ENCODE data around the gene DNAH7. TPM values are rescaled to one million over a fixed set of nuclear protein-coding genes. Genes with fewer than 3 reads are reported as not detected.

Gene DNAH7
- total RNA-seq, 1 donor from 2014 or later: 1.2 TPM

DNA sequence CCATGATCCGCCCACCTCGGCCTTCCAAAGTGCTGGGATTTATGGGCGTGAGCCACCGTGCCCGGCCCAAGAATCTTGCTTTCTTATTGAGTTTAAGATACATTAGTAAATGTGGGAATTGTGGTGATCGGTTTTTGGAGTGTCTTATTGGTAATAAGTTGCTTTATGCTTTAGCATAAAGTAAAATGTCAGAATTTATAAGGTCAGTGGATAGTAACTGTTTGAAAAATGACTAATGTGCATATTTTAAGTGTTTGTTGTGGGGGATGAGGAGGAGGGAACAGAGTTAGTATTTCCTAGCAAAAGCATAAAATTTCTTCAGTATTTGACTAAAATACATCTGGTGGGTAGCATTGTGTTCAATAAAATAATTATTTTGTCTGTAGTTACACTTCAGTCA is 334.2 kb downstream of the DNAH7 start:
- FAIRE-seq: no peak
- H3K4me3 Mint-ChIP-seq (ENCODE audit: unreplicated experiment): no peak overlapping the region

DNA sequence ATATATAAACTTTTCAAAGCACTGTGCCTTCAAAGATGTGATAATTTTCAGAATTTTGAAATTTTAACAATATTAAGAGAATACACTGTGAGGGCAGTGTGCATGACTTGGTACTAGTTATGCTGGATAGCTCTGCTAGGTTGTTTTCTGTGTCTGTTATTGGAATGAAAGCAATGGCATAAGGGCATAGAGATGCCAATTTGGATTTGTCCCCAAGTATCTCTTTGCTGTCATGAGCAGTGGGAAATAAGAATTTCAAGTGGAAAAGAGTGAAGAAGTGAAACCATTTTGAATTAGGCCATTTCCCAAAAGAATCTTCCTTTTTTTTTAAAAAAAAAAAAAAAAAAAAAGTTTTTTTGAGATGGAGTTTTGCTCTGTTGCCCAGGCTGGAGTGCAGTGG is 334.8 kb downstream of the DNAH7 start:
- DNase-seq (ENCODE audit: low read depth) (no peak), FAIRE-seq (no peak)
- Histone ChIP-seq H3K27ac (ENCODE audit: low read depth, low read length) (no peak overlapping the region), H4K20me1 (ENCODE audit: insufficient read depth, low read length) (no peaks in the 10 kb centered on the region), H3K27me3 (ENCODE audit: insufficient read depth, low read length) (no peaks in the 10 kb centered on the region), H2AFZ (ENCODE audit: low read depth, low read length) (no peak overlapping the region), H3K9me3 (ENCODE audit: insufficient read depth, low read depth, low read length) (no peaks in the 10 kb centered on the region), H3K4me1 (ENCODE audit: insufficient read depth, low read length) (no peaks in the 10 kb centered on the region), H3K9ac (ENCODE audit: low read length) (no peak overlapping the region), H3K4me2 (ENCODE audit: low read length) (no peak overlapping the region), H3K4me3 (ENCODE audit: insufficient read depth, low read depth, low read length) (no peak overlapping the region), H3K36me3 (ENCODE audit: insufficient read depth, low read length) (peaks cover 2% of the 10 kb centered on the region), H3K79me2 (ENCODE audit: insufficient read depth, low read length) (no peaks in the 10 kb centered on the region)
- no peaks in the 10 kb centered on the region for H3K4me1 Mint-ChIP-seq (ENCODE audit: low read depth, unreplicated experiment)
- peaks cover 12% of the 10 kb centered on the region for H3K36me3 Mint-ChIP-seq (ENCODE audit: low read depth, unreplicated experiment)
- H3K9me3 Mint-ChIP-seq (ENCODE audit: unreplicated experiment): no peaks in the 10 kb centered on the region
- no peak for TF ChIP-seq EZH2 (IDR thresholded peaks at IDR 0.05; ENCODE audit: insufficient read depth, low read length)
- TF ChIP-seq, protein P1, sequence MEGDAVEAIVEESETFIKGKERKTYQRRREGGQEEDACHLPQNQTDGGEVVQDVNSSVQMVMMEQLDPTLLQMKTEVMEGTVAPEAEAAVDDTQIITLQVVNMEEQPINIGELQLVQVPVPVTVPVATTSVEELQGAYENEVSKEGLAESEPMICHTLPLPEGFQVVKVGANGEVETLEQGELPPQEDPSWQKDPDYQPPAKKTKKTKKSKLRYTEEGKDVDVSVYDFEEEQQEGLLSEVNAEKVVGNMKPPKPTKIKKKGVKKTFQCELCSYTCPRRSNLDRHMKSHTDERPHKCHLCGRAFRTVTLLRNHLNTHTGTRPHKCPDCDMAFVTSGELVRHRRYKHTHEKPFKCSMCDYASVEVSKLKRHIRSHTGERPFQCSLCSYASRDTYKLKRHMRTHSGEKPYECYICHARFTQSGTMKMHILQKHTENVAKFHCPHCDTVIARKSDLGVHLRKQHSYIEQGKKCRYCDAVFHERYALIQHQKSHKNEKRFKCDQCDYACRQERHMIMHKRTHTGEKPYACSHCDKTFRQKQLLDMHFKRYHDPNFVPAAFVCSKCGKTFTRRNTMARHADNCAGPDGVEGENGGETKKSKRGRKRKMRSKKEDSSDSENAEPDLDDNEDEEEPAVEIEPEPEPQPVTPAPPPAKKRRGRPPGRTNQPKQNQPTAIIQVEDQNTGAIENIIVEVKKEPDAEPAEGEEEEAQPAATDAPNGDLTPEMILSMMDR (IDR thresholded peaks at IDR 0.05; ENCODE audit: insufficient read depth, low read depth, low read length): no peak
- no peaks in the 10 kb centered on the region for H3K27me3 Mint-ChIP-seq (ENCODE audit: low read depth, unreplicated experiment)
- no peak overlapping the region for H3K27ac Mint-ChIP-seq (ENCODE audit: unreplicated experiment)
- no peak overlapping the region for H3K4me3 Mint-ChIP-seq (ENCODE audit: unreplicated experiment)

More for the DNA sequence above, 334.2 kb downstream of the DNAH7 start:
- Histone ChIP-seq H3K36me3 (ENCODE audit: insufficient read depth, low read length) (peaks cover 2% of the 10 kb centered on the region), H4K20me1 (ENCODE audit: insufficient read depth, low read length) (no peaks in the 10 kb centered on the region), H3K9ac (ENCODE audit: low read length) (no peak overlapping the region), H3K27me3 (ENCODE audit: insufficient read depth, low read length) (no peaks in the 10 kb centered on the region), H3K79me2 (ENCODE audit: insufficient read depth, low read length) (no peaks in the 10 kb centered on the region), H2AFZ (ENCODE audit: low read depth, low read length) (no peak overlapping the region), H3K4me1 (ENCODE audit: insufficient read depth, low read length) (no peaks in the 10 kb centered on the region), H3K4me2 (ENCODE audit: low read length) (no peak overlapping the region), H3K27ac (ENCODE audit: low read depth, low read length) (no peak overlapping the region), H3K4me3 (ENCODE audit: insufficient read depth, low read depth, low read length) (no peak overlapping the region), H3K9me3 (ENCODE audit: insufficient read depth, low read depth, low read length) (no peaks in the 10 kb centered on the region)
- H3K36me3 Mint-ChIP-seq (ENCODE audit: low read depth, unreplicated experiment): peaks cover 10% of the 10 kb centered on the region
- H3K27ac Mint-ChIP-seq (ENCODE audit: unreplicated experiment): no peak overlapping the region
- TF ChIP-seq EZH2 (IDR thresholded peaks at IDR 0.05; ENCODE audit: insufficient read depth, low read length): no peak
- H3K4me1 Mint-ChIP-seq (ENCODE audit: low read depth, unreplicated experiment): no peaks in the 10 kb centered on the region
- DNase-seq (ENCODE audit: low read depth): no peak
- H3K27me3 Mint-ChIP-seq (ENCODE audit: low read depth, unreplicated experiment): no peaks in the 10 kb centered on the region
- H3K9me3 Mint-ChIP-seq (ENCODE audit: unreplicated experiment): no peaks in the 10 kb centered on the region

GRCh38 chr2:195732574-195732973 is 336.1 kb downstream of the DNAH7 start:
- no peaks in the 10 kb centered on the region for H3K4me1 Mint-ChIP-seq (ENCODE audit: low read depth, unreplicated experiment)
- no peaks in the 10 kb centered on the region for H3K27me3 Mint-ChIP-seq (ENCODE audit: low read depth, unreplicated experiment)
- no peak overlapping the region for H3K4me3 ChIP-seq (ENCODE audit: insufficient read depth, low read depth, low read length)
- no peak for TF ChIP-seq EZH2 (IDR thresholded peaks at IDR 0.05; ENCODE audit: insufficient read depth, low read length)
- TF ChIP-seq, protein P1 (IDR thresholded peaks at IDR 0.05; ENCODE audit: insufficient read depth, low read depth, low read length): no peak
- H3K27ac ChIP-seq (ENCODE audit: low read depth, low read length): no peak overlapping the region
- no peaks in the 10 kb centered on the region for H3K4me1 ChIP-seq (ENCODE audit: insufficient read depth, low read length)
- H3K36me3 Mint-ChIP-seq (ENCODE audit: low read depth, unreplicated experiment): peaks cover 12% of the 10 kb centered on the region
- H3K27ac Mint-ChIP-seq (ENCODE audit: unreplicated experiment): no peak overlapping the region
- H3K4me3 Mint-ChIP-seq (ENCODE audit: unreplicated experiment): no peak overlapping the region
- no peaks in the 10 kb centered on the region for H3K79me2 ChIP-seq (ENCODE audit: insufficient read depth, low read length)
- no peaks in the 10 kb centered on the region for H3K27me3 ChIP-seq (ENCODE audit: insufficient read depth, low read length)
- FAIRE-seq: no peak
- H3K4me2 ChIP-seq (ENCODE audit: low read length): no peak overlapping the region
- no peak overlapping the region for H2AFZ ChIP-seq (ENCODE audit: low read depth, low read length)
- H3K9me3 Mint-ChIP-seq (ENCODE audit: unreplicated experiment): no peaks in the 10 kb centered on the region
- H3K9ac ChIP-seq (ENCODE audit: low read length): no peak overlapping the region
- no peaks in the 10 kb centered on the region for H3K9me3 ChIP-seq (ENCODE audit: insufficient read depth, low read depth, low read length)
- no peaks in the 10 kb centered on the region for H4K20me1 ChIP-seq (ENCODE audit: insufficient read depth, low read length)
- no peak for DNase-seq (ENCODE audit: low read depth)
- peaks cover 5% of the 10 kb centered on the region for H3K36me3 ChIP-seq (ENCODE audit: insufficient read depth, low read length)
